GM12878 (cell line): Measurements from ENCODE around the gene HERC4. TPM values are rescaled to one million over a fixed set of nuclear protein-coding genes. Genes with fewer than 3 reads are reported as not detected.

ENCODE experiments used
- ATAC-seq: fragments of 200-7000 bp; cut with Tn5 transposase; 3 replicates; pipeline ENCODE4 v1.9.1; 2020; ENCODE audit warnings: mild to moderate bottlenecking, moderate library complexity
- BruUV-seq: library from RNA; stranded (reverse); fragments of 400-500 nt; replicated peaks from 2 replicates; lab custom pipeline; 2021; lab: Mats Ljungman, UMichigan
- CTCF ChIA-PET: fragments of 300-600 bp; sonication (Branson Sonifier 250); formaldehyde crosslinking; extraction: SDS; loops from one replicate; lab custom pipeline; 2021; ENCODE audit warnings: inconsistent platforms; lab: Yijun Ruan, JAX
- POLR2A ChIA-PET: fragments of 350-600 bp; formaldehyde crosslinking; extraction: SDS; loops from one replicate; lab custom pipeline; 2021; ENCODE audit warnings: inconsistent platforms; lab: Charles Lee
- RAD21 ChIA-PET: fragments of 300-600 bp; sonication (Branson Sonifier 250); formaldehyde crosslinking; loops from one replicate; lab custom pipeline; 2023; ENCODE audit warnings: antibody characterized with exemption; ENCODE audit not compliant: unreplicated experiment; lab: Charles Lee
- SMC1A ChIA-PET: fragments of 300-600 bp; sonication (Branson Sonifier 250); formaldehyde crosslinking; loops from one replicate; lab custom pipeline; 2023; ENCODE audit not compliant: unreplicated experiment, uncharacterized antibody; lab: Charles Lee
- DNase-seq: peaks from one replicate; pipeline ENCODE4 v3.0.0-alpha.2; 2011; ENCODE audit warnings: low read depth, low spot score
- FAIRE-seq: peaks from 3 replicates; lab custom pipeline; 2011; peaks lifted over from hg19 to GRCh38; lab: Jason Lieb, UNC
- H2AFZ ChIP-seq: 2 replicates; pipeline ENCODE4 v1.6.0; 2011; ENCODE audit warnings: low read depth, low read length, control low read depth; ENCODE audit not compliant: control insufficient read depth
- H3K27ac ChIP-seq: 2 replicates; pipeline ENCODE4 v1.5.1; 2011; ENCODE audit warnings: control low read depth; ENCODE audit not compliant: control insufficient read depth, insufficient read depth
- H3K27me3 ChIP-seq, 2 experiments: replicated peaks in 1 of 2; 2 replicates each; pipeline versions ENCODE4 v1.6.0 to v1.6.1; 2011; ENCODE audit warnings: low read length in 1 of 2; ENCODE audit not compliant: control insufficient read depth in 2 of 2, insufficient read depth in 2 of 2
- H3K36me3 ChIP-seq, 2 experiments: 2 replicates each; pipeline ENCODE4 v1.5.1; 2011; ENCODE audit warnings: low read length in 1 of 2; ENCODE audit not compliant: control insufficient read depth in 2 of 2, insufficient read depth in 2 of 2
- H3K4me1 ChIP-seq: 2 replicates; pipeline ENCODE4 v1.6.1; 2011; ENCODE audit warnings: mild to moderate bottlenecking, low read length, moderate library complexity, mixed read lengths; ENCODE audit not compliant: control insufficient read depth, insufficient read depth
- H3K4me2 ChIP-seq: 2 replicates; pipeline ENCODE4 v1.6.0; 2011; ENCODE audit warnings: control low read depth; ENCODE audit not compliant: control insufficient read depth, insufficient read depth
- H3K4me3 ChIP-seq: fragments of 200-600 bp; sonication (generic); 2 replicates; pipeline ENCODE4 v1.5.1; 2016
- H3K79me2 ChIP-seq: 2 replicates; pipeline ENCODE4 v1.6.0; 2011; ENCODE audit warnings: low read length; ENCODE audit not compliant: control insufficient read depth, insufficient read depth
- H3K9ac ChIP-seq: 2 replicates; pipeline ENCODE4 v1.8.0; 2011; ENCODE audit warnings: low read length, control low read depth, mixed read lengths; ENCODE audit not compliant: control insufficient read depth, insufficient read depth
- H3K9me3 ChIP-seq: replicated peaks from 3 replicates; pipeline ENCODE4 v1.5.1; 2011; ENCODE audit warnings: mild to moderate bottlenecking, low read length; ENCODE audit not compliant: control insufficient read depth, insufficient read depth
- H4K20me1 ChIP-seq: 2 replicates; pipeline ENCODE4 v1.6.0; 2011; ENCODE audit not compliant: control insufficient read depth, insufficient read depth
- EED ChIP-seq: sonication (generic); IDR thresholded peaks from 2 replicates; pipeline ENCODE4 v1.6.1; 2016; ENCODE audit warnings: antibody characterized with exemption, low read depth
- GATAD2B ChIP-seq: fragments of 450-650 bp; conservative IDR thresholded peaks from 2 replicates; pipeline ENCODE4 v1.6.1; 2017; ENCODE audit warnings: low read depth, mild to moderate bottlenecking, moderate library complexity
- IRF4 ChIP-seq: IDR thresholded peaks from 2 replicates; pipeline ENCODE4 v1.6.1; 2011; ENCODE audit warnings: low read depth, low read length
- IRF5 ChIP-seq: fragments of 450-650 bp; IDR thresholded peaks from 2 replicates; pipeline ENCODE4 v1.6.1; 2017; ENCODE audit warnings: borderline replicate concordance
- JUNB ChIP-seq: IDR thresholded peaks from 2 replicates; pipeline ENCODE4 v1.6.1; 2016; ENCODE audit warnings: antibody characterized with exemption, mild to moderate bottlenecking
- MEF2A ChIP-seq: IDR thresholded peaks from 2 replicates; pipeline ENCODE4 v1.6.1; 2011; ENCODE audit warnings: low read depth, mild to moderate bottlenecking, low read length, moderate library complexity; ENCODE audit not compliant: insufficient read depth
- PML ChIP-seq: IDR thresholded peaks from 2 replicates; pipeline ENCODE4 v1.6.1; 2012; ENCODE audit warnings: low read length, inconsistent platforms
- RB1 ChIP-seq: fragments of 450-650 bp; formaldehyde crosslinking; IDR thresholded peaks from 2 replicates; pipeline ENCODE4 v1.6.1; 2017; ENCODE audit warnings: mild to moderate bottlenecking, borderline replicate concordance
- SIX5 ChIP-seq: IDR thresholded peaks from 2 replicates; pipeline ENCODE4 v1.6.1; 2011; ENCODE audit warnings: mild to moderate bottlenecking, low read depth, low read length, moderate library complexity; ENCODE audit not compliant: severe bottlenecking
- SP1 ChIP-seq: IDR thresholded peaks from one replicate; pipeline ENCODE4 v1.6.1; 2011; ENCODE audit warnings: low read depth, low read length
- SREBF1 ChIP-seq: IDR thresholded peaks from 2 replicates; pipeline ENCODE4 v1.6.1; 2012; ENCODE audit warnings: mild to moderate bottlenecking, low read length
- SUPT20H ChIP-seq: IDR thresholded peaks from 2 replicates; pipeline ENCODE4 v1.6.1; 2011; ENCODE audit warnings: low read depth, mild to moderate bottlenecking, low read length, moderate library complexity, borderline replicate concordance; ENCODE audit not compliant: control insufficient read depth
- TAF1 ChIP-seq: IDR thresholded peaks from 2 replicates; pipeline ENCODE4 v1.6.1; 2011; ENCODE audit warnings: mild to moderate bottlenecking, low read depth, low read length, borderline replicate concordance
- TCF7 ChIP-seq: IDR thresholded peaks from 2 replicates; pipeline ENCODE4 v1.6.1; 2014; ENCODE audit warnings: antibody characterized with exemption, borderline replicate concordance
- ZNF687 ChIP-seq: fragments of 450-650 bp; IDR thresholded peaks from 2 replicates; pipeline ENCODE4 v1.6.1; 2017; ENCODE audit warnings: mild to moderate bottlenecking, moderate library complexity
- WGBS: methylation state at CpG from one replicate; pipeline ENCODE4 v1.1.6; 2016; ENCODE audit warnings: low lambda C conversion rate; ENCODE audit not compliant: insufficient replicate concordance, insufficient coverage; ENCODE audit errors: missing lambda C conversion rate; 5-methylcytosine and 5-hydroxymethylcytosine counted together
- in situ Hi-C: fragments of 300-500 bp; cut with MboI; formaldehyde crosslinking; loops from 9 replicates; pipeline ENCODE4 v1.14.3; 2018; ENCODE audit warnings: mixed read lengths
- intact Hi-C: fragments of 100-400 bp; cut with micrococcal nuclease; formaldehyde crosslinking; loops from one replicate; pipeline ENCODE4 v1.14.2; 2022; ENCODE audit not compliant: unreplicated experiment
- polyA plus RNA-seq, 11 experiments: library from polyadenylated mRNA; depleted of rRNA in 4 of 11; unstranded in 6 of 11; stranded (reverse) in 5 of 11; fragments of >200 nt; fragmentation: Nextera tagmentation in 4 of 11; fragmentation: Illumina TruSeq in 1 of 11; extraction: Ambion mirVana in 4 of 11; extraction: Trizol in 1 of 11; gene quantifications; 1 replicate in 1 of 11; 2 replicates in 10 of 11; pipeline versions ENCODE4 v1.2.1 to v1.2.3, GENCODE V29; 2011 to 2016; ENCODE audit warnings: inconsistent platforms in 2 of 11, missing spikeins in 2 of 11, low read depth in 1 of 11
- total RNA-seq, 4 experiments: library from RNA; depleted of rRNA in 3 of 4; stranded (reverse); fragments of >200 nt in 3 of 4; fragmentation: Illumina TruSeq in 1 of 4; extraction: Trizol in 1 of 4; gene quantifications; 2 replicates each; pipeline versions ENCODE4 v1.2.1 to v1.2.3, GENCODE V29; 2013 to 2021

The HERC4 gene
- total and polyA plus RNA-seq, 10 of the 15 experiments (the other 5 are each of a cell fraction or from before 2014, with no cell fraction given), result 9.7 to 36.8 (median 23.4) TPM

- ChIA-PET POLR2A (interaction anchor here (0.6 kb wide), 1 partner anchor 202 kb away, joined by 3 read pairs; no protein-coding TSS in a partner anchor), RAD21 (no interaction called here)
- BruUV-seq, result no TSS peak
These were observed 115.1 kb downstream of the HERC4 start for GRCh38 chr10:67959839-67960476.

More at GRCh38 chr10:67959839-67960476, 115.1 kb downstream of the HERC4 start:
- no peak for TF ChIP-seq MEF2A
- TF ChIP-seq IRF5, result no peak
- TF ChIP-seq ZNF687, result no peak
- TF ChIP-seq EED, result no peak
- no peak for TF ChIP-seq RB1
- TF ChIP-seq GATAD2B, result no peak
- no peak for TF ChIP-seq TCF7
- no peak for TF ChIP-seq SIX5
- no peak for TF ChIP-seq JUNB
- TF ChIP-seq SUPT20H, result no peak
- TF ChIP-seq TAF1, result no peak
- no peak for TF ChIP-seq SP1
- TF ChIP-seq PML, result no peak
- TF ChIP-seq SREBF1, result no peak
- TF ChIP-seq IRF4, result no peak
- TF ChIP-seq, all 136 proteins: peak for 0
- H3K36me3 ChIP-seq, result no peaks in the 10 kb centered on the region; a peak in 1 of 4 replicates
- no peaks in the 10 kb centered on the region for H4K20me1 ChIP-seq
- 97% methylated on average over 8 of the region's 8 CpGs for WGBS
- no peaks in the 10 kb centered on the region for H3K27me3 ChIP-seq
- H3K27ac ChIP-seq, result no peak overlapping the region
- H3K4me1 ChIP-seq, result no peaks in the 10 kb centered on the region
- no peak overlapping the region for H3K4me2 ChIP-seq
- CTCF ChIA-PET, result interaction anchor here (1.4 kb wide), 1 partner anchor 196 kb away, joined by 4 read pairs; no protein-coding TSS in a partner anchor
- no peak overlapping the region for H2AFZ ChIP-seq
- FAIRE-seq (no peak), ATAC-seq (no peak), DNase-seq (no peak)
- no peaks in the 10 kb centered on the region for H3K9me3 ChIP-seq
- in situ Hi-C loops (no loop called here), intact Hi-C loops (no loop called here)
- no peak overlapping the region for H3K9ac ChIP-seq
- no peaks in the 10 kb centered on the region for H3K79me2 ChIP-seq
- SMC1A ChIA-PET, result interaction anchor here (1.2 kb wide), 1 partner anchor 24 kb away, joined by 3 read pairs; no protein-coding TSS in a partner anchor
- no peak overlapping the region for H3K4me3 ChIP-seq
